ENCODE results near the gene MEOX2. TPM values are rescaled to one million over a fixed set of nuclear protein-coding genes. Genes with fewer than 3 reads are reported as not detected.

The MEOX2 gene
- total and polyA plus RNA-seq, 10 of the 15 experiments (the other 5 are each of a cell fraction or from before 2014, with no cell fraction given) = not detected

DNA sequence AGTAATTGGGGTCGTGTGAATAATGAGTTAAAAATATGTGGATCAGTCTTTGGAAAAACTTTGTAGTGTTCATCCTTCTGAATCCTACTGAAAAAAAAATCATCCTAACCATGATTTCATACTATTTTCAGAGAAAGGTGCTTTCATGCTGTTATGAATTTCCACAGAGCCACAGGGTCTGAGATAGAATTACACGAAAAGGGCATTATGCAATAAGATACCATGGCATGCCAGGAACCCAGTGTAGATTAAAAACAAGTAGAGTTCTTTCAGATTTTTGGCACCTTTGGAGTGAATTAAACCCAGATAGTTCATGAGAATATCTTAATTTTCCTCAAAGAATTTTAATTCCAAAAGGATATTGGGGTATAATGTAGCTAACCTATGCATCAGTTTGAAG lies 77.2 kb downstream of the MEOX2 start:
- Histone ChIP-seq H3K27ac (ENCODE audit: control insufficient read depth, insufficient read depth) (no peak overlapping the region), H2AFZ (ENCODE audit: control insufficient read depth, low read depth, low read length) (no peak overlapping the region), H4K20me1 (ENCODE audit: control insufficient read depth, insufficient read depth) (no peaks in the 10 kb centered on the region), H3K4me2 (ENCODE audit: control insufficient read depth, insufficient read depth) (no peak overlapping the region), H3K27me3 (replicated peaks in 1 of 2; ENCODE audit: control insufficient read depth in 2 of 2, insufficient read depth in 2 of 2, low read length in 1 of 2) (no peaks in the 10 kb centered on the region), H3K36me3 (ENCODE audit: control insufficient read depth in 2 of 2, insufficient read depth in 2 of 2, low read length in 1 of 2) (no peaks in the 10 kb centered on the region), H3K79me2 (ENCODE audit: control insufficient read depth, insufficient read depth, low read length) (no peaks in the 10 kb centered on the region), H3K9ac (ENCODE audit: control insufficient read depth, insufficient read depth, low read length) (no peak overlapping the region), H3K9me3 (replicated peaks; ENCODE audit: control insufficient read depth, insufficient read depth, low read length) (no peaks in the 10 kb centered on the region), H3K4me3 (no peak overlapping the region), H3K4me1 (ENCODE audit: control insufficient read depth, insufficient read depth, low read length) (no peaks in the 10 kb centered on the region)
- no TSS peak for BruUV-seq (replicated peaks)
- intact Hi-C loops (cut with micrococcal nuclease; ENCODE audit: unreplicated experiment) (no loop called here), in situ Hi-C loops (cut with MboI) (no loop called here)
- ChIA-PET POLR2A (no interaction called here), CTCF (interaction anchor here (1.3 kb wide), 1 partner anchor 11 kb away, joined by 3 read pairs; no protein-coding TSS in a partner anchor), SMC1A (ENCODE audit: uncharacterized antibody, unreplicated experiment) (interaction anchor here (2.3 kb wide), 1 partner anchor 112 kb away, joined by 5 read pairs; no protein-coding TSS in a partner anchor), RAD21 (ENCODE audit: unreplicated experiment) (no interaction called here)
- whole genome bisulfite sequencing (ENCODE audit: insufficient coverage, insufficient replicate concordance, low lambda C conversion rate, missing lambda C conversion rate) = 27% methylated on average over 2 of the region's 2 CpGs
- no peak for FAIRE-seq
- ATAC-seq = no peak
- TF ChIP-seq NRF1 (conservative IDR thresholded peaks at IDR 0.05; ENCODE audit: low read depth, low read length) (no peak), NBN (IDR thresholded peaks at IDR 0.05) (no peak), CBX5 (IDR thresholded peaks at IDR 0.05; ENCODE audit: low read depth) (no peak), ZNF384 (IDR thresholded peaks at IDR 0.05; ENCODE audit: borderline replicate concordance, low read depth, low read length) (no peak), POU2F2 (IDR thresholded peaks at IDR 0.05; ENCODE audit: borderline replicate concordance, low read depth, low read length) (no peak), GATAD2B (conservative IDR thresholded peaks at IDR 0.05; ENCODE audit: low read depth) (no peak), HCFC1 (IDR thresholded peaks at IDR 0.05; ENCODE audit: low read length) (no peak), CHD2 (IDR thresholded peaks at IDR 0.05; ENCODE audit: borderline replicate concordance, low read depth, low read length) (no peak), RAD51 (IDR thresholded peaks at IDR 0.05) (no peak), CEBPZ (IDR thresholded peaks at IDR 0.05; ENCODE audit: low read depth, low read length) (no peak), ZNF207 (IDR thresholded peaks at IDR 0.05; ENCODE audit: borderline replicate concordance) (no peak), POLR2AphosphoS5 (IDR thresholded peaks at IDR 0.05; ENCODE audit: low read length) (no peak), MXI1 (IDR thresholded peaks at IDR 0.05; ENCODE audit: low read depth, low read length) (no peak), PBX3 (IDR thresholded peaks at IDR 0.05; ENCODE audit: insufficient replicate concordance, low read depth, low read length) (no peak)
- no peak for DNase-seq (ENCODE audit: low read depth, low spot score)

Measured in GM12878 (cell line).